H1 (cell line): Measurements from ENCODE around the gene ZNF526. TPM values are rescaled to one million over a fixed set of nuclear protein-coding genes. Genes with fewer than 3 reads are reported as not detected.
A peak's percentile ranks its signal among the peaks of the same experiment; 100 is the strongest.

Experiments
- HDAC2 ChIP-seq, 2 experiments: fragments of 300-600 bp in 1 of 2; sonication (generic) in 1 of 2; IDR thresholded peaks; 2 replicates each; pipeline ENCODE4 v1.6.1; 2011 to 2012; ENCODE audit warnings: low read depth in 2 of 2, low read length in 2 of 2, mild to moderate bottlenecking in 2 of 2, moderate library complexity in 2 of 2, borderline replicate concordance in 1 of 2, inconsistent platforms in 1 of 2
- polyA plus RNA-seq, 7 experiments: library from polyadenylated mRNA; depleted of rRNA in 3 of 7; stranded (reverse) in 5 of 7; unstranded in 2 of 7; fragments of >200 nt in 5 of 7; fragments of 200-250 nt in 2 of 7; gene quantifications; 1 replicate in 5 of 7; 2 replicates in 1 of 7; 4 replicates in 1 of 7; pipeline versions ENCODE4 v1.2.1 to v1.2.3, GENCODE V29; 2011 to 2013; ENCODE audit warnings: missing spikeins in 2 of 7, mixed read lengths in 2 of 7
- total RNA-seq: library from RNA; stranded (reverse); fragmentation: NEBNext Ultra II Directional; extraction: Animal tissue kit (Norgen Biotek cat#: 25700); gene quantifications from 2 replicates; pipeline ENCODE4 v1.2.1, GENCODE V29; 2021

ZNF526 gene
- total and polyA plus RNA-seq, 2 of the 8 experiments (the other 6 are each of a cell fraction or from before 2014, with no cell fraction given), result 8.4 to 14.1 TPM

GRCh38 chr19:42197375-42197817 lies 22.7 kb upstream of the ZNF526 start (continued):
- peak in 1 of 2 experiments; percentile 13; a peak in 1 of 4 replicates for TF ChIP-seq HDAC2 (IDR thresholded peaks at IDR 0.05; ENCODE audit: borderline replicate concordance in 1 of 2, low read depth in 2 of 2, low read length in 2 of 2)
